GM12878 (cell line): ENCODE data around the gene LOXL3. TPM values are rescaled to one million over a fixed set of nuclear protein-coding genes. Genes with fewer than 3 reads are reported as not detected.

ENCODE experiments used
- ATAC-seq: fragments of 200-7000 bp; cut with Tn5 transposase; 3 replicates; pipeline ENCODE4 v1.9.1; 2020; ENCODE audit warnings: mild to moderate bottlenecking, moderate library complexity
- BruUV-seq: library from RNA; stranded (reverse); fragments of 400-500 nt; replicated peaks from 2 replicates; lab custom pipeline; 2021; lab: Mats Ljungman, UMichigan
- CTCF ChIA-PET: fragments of 300-600 bp; sonication (Branson Sonifier 250); formaldehyde crosslinking; extraction: SDS; loops from one replicate; lab custom pipeline; 2021; ENCODE audit warnings: inconsistent platforms; lab: Yijun Ruan, JAX
- POLR2A ChIA-PET: fragments of 350-600 bp; formaldehyde crosslinking; extraction: SDS; loops from one replicate; lab custom pipeline; 2021; ENCODE audit warnings: inconsistent platforms; lab: Charles Lee
- RAD21 ChIA-PET: fragments of 300-600 bp; sonication (Branson Sonifier 250); formaldehyde crosslinking; loops from one replicate; lab custom pipeline; 2023; ENCODE audit warnings: antibody characterized with exemption; ENCODE audit not compliant: unreplicated experiment; lab: Charles Lee
- SMC1A ChIA-PET: fragments of 300-600 bp; sonication (Branson Sonifier 250); formaldehyde crosslinking; loops from one replicate; lab custom pipeline; 2023; ENCODE audit not compliant: unreplicated experiment, uncharacterized antibody; lab: Charles Lee
- DNase-seq: peaks from one replicate; pipeline ENCODE4 v3.0.0-alpha.2; 2011; ENCODE audit warnings: low read depth, low spot score
- FAIRE-seq: peaks from 3 replicates; lab custom pipeline; 2011; peaks lifted over from hg19 to GRCh38; lab: Jason Lieb, UNC
- H2AFZ ChIP-seq: 2 replicates; pipeline ENCODE4 v1.6.0; 2011; ENCODE audit warnings: low read depth, low read length, control low read depth; ENCODE audit not compliant: control insufficient read depth
- H3K27ac ChIP-seq: 2 replicates; pipeline ENCODE4 v1.5.1; 2011; ENCODE audit warnings: control low read depth; ENCODE audit not compliant: control insufficient read depth, insufficient read depth
- H3K27me3 ChIP-seq, 2 experiments: replicated peaks in 1 of 2; 2 replicates each; pipeline versions ENCODE4 v1.6.0 to v1.6.1; 2011; ENCODE audit warnings: low read length in 1 of 2; ENCODE audit not compliant: control insufficient read depth in 2 of 2, insufficient read depth in 2 of 2
- H3K36me3 ChIP-seq, 2 experiments: 2 replicates each; pipeline ENCODE4 v1.5.1; 2011; ENCODE audit warnings: low read length in 1 of 2; ENCODE audit not compliant: control insufficient read depth in 2 of 2, insufficient read depth in 2 of 2
- H3K4me1 ChIP-seq: 2 replicates; pipeline ENCODE4 v1.6.1; 2011; ENCODE audit warnings: mild to moderate bottlenecking, low read length, moderate library complexity, mixed read lengths; ENCODE audit not compliant: control insufficient read depth, insufficient read depth
- H3K4me2 ChIP-seq: 2 replicates; pipeline ENCODE4 v1.6.0; 2011; ENCODE audit warnings: control low read depth; ENCODE audit not compliant: control insufficient read depth, insufficient read depth
- H3K4me3 ChIP-seq: fragments of 200-600 bp; sonication (generic); 2 replicates; pipeline ENCODE4 v1.5.1; 2016
- H3K79me2 ChIP-seq: 2 replicates; pipeline ENCODE4 v1.6.0; 2011; ENCODE audit warnings: low read length; ENCODE audit not compliant: control insufficient read depth, insufficient read depth
- H3K9ac ChIP-seq: 2 replicates; pipeline ENCODE4 v1.8.0; 2011; ENCODE audit warnings: low read length, control low read depth, mixed read lengths; ENCODE audit not compliant: control insufficient read depth, insufficient read depth
- H3K9me3 ChIP-seq: replicated peaks from 3 replicates; pipeline ENCODE4 v1.5.1; 2011; ENCODE audit warnings: mild to moderate bottlenecking, low read length; ENCODE audit not compliant: control insufficient read depth, insufficient read depth
- H4K20me1 ChIP-seq: 2 replicates; pipeline ENCODE4 v1.6.0; 2011; ENCODE audit not compliant: control insufficient read depth, insufficient read depth
- CREM ChIP-seq: IDR thresholded peaks from 2 replicates; pipeline ENCODE4 v1.6.1; 2014; ENCODE audit warnings: antibody characterized with exemption, low read depth
- CUX1 ChIP-seq: IDR thresholded peaks from 2 replicates; pipeline ENCODE4 v1.6.1; 2012; ENCODE audit warnings: improper control_type of control experiment, low read depth, low read length; ENCODE audit not compliant: insufficient replicate concordance
- EGR1 ChIP-seq, 2 experiments: IDR thresholded peaks; 1 replicate in 1 of 2; 2 replicates in 1 of 2; pipeline ENCODE4 v1.6.1; 2011 to 2012; ENCODE audit warnings: low read depth in 2 of 2, low read length in 2 of 2, borderline replicate concordance in 1 of 2, mild to moderate bottlenecking in 1 of 2, moderate library complexity in 1 of 2
- FOXM1 ChIP-seq: IDR thresholded peaks from 2 replicates; pipeline ENCODE4 v1.6.1; 2012; ENCODE audit warnings: low read depth, mild to moderate bottlenecking, inconsistent platforms, low read length, moderate library complexity
- HDGF ChIP-seq: fragments of 450-650 bp; IDR thresholded peaks from 2 replicates; pipeline ENCODE4 v1.6.1; 2016; ENCODE audit warnings: antibody characterized with exemption
- HSF1 ChIP-seq: fragments of 150-350 bp; IDR thresholded peaks from 2 replicates; pipeline ENCODE4 v1.6.1; 2014; ENCODE audit warnings: mild to moderate bottlenecking, low read depth, low read length
- IKZF1 ChIP-seq: fragments of 450-650 bp; conservative IDR thresholded peaks from 2 replicates; pipeline ENCODE4 v1.6.1; 2017; ENCODE audit warnings: antibody characterized with exemption, mild to moderate bottlenecking
- POLR2A ChIP-seq: IDR thresholded peaks from 2 replicates; pipeline ENCODE4 v1.6.1; 2011; ENCODE audit warnings: low read depth, mild to moderate bottlenecking, low read length
- RB1 ChIP-seq: fragments of 450-650 bp; formaldehyde crosslinking; IDR thresholded peaks from 2 replicates; pipeline ENCODE4 v1.6.1; 2017; ENCODE audit warnings: mild to moderate bottlenecking, borderline replicate concordance
- SUZ12 ChIP-seq: fragments of 200-600 bp; sonication (generic); IDR thresholded peaks from one replicate; pipeline ENCODE4 v1.6.1; 2018; ENCODE audit warnings: antibody characterized with exemption, mild to moderate bottlenecking; ENCODE audit not compliant: unreplicated experiment
- TARDBP ChIP-seq: IDR thresholded peaks from 2 replicates; pipeline ENCODE4 v1.6.1; 2016; ENCODE audit warnings: borderline replicate concordance
- ZNF24 ChIP-seq: fragments of 450-650 bp; IDR thresholded peaks from 2 replicates; pipeline ENCODE4 v1.6.1; 2017; ENCODE audit warnings: antibody characterized with exemption, mild to moderate bottlenecking
- ZNF274 ChIP-seq: IDR thresholded peaks from one replicate; pipeline ENCODE4 v1.8.0; 2011; ENCODE audit not compliant: insufficient read length, insufficient read depth
- WGBS: methylation state at CpG from one replicate; pipeline ENCODE4 v1.1.6; 2016; ENCODE audit warnings: low lambda C conversion rate; ENCODE audit not compliant: insufficient replicate concordance, insufficient coverage; ENCODE audit errors: missing lambda C conversion rate; 5-methylcytosine and 5-hydroxymethylcytosine counted together
- in situ Hi-C: fragments of 300-500 bp; cut with MboI; formaldehyde crosslinking; loops from 9 replicates; pipeline ENCODE4 v1.14.3; 2018; ENCODE audit warnings: mixed read lengths
- intact Hi-C: fragments of 100-400 bp; cut with micrococcal nuclease; formaldehyde crosslinking; loops from one replicate; pipeline ENCODE4 v1.14.2; 2022; ENCODE audit not compliant: unreplicated experiment
- polyA plus RNA-seq, 11 experiments: library from polyadenylated mRNA; depleted of rRNA in 4 of 11; unstranded in 6 of 11; stranded (reverse) in 5 of 11; fragments of >200 nt; fragmentation: Nextera tagmentation in 4 of 11; fragmentation: Illumina TruSeq in 1 of 11; extraction: Ambion mirVana in 4 of 11; extraction: Trizol in 1 of 11; gene quantifications; 1 replicate in 1 of 11; 2 replicates in 10 of 11; pipeline versions ENCODE4 v1.2.1 to v1.2.3, GENCODE V29; 2011 to 2016; ENCODE audit warnings: inconsistent platforms in 2 of 11, missing spikeins in 2 of 11, low read depth in 1 of 11
- total RNA-seq, 4 experiments: library from RNA; depleted of rRNA in 3 of 4; stranded (reverse); fragments of >200 nt in 3 of 4; fragmentation: Illumina TruSeq in 1 of 4; extraction: Trizol in 1 of 4; gene quantifications; 2 replicates each; pipeline versions ENCODE4 v1.2.1 to v1.2.3, GENCODE V29; 2013 to 2021
- TF ChIP-seq, protein P1 (sequence below): fragments of 450-650 bp; IDR thresholded peaks from 2 replicates; pipeline ENCODE4 v1.6.1; 2017; ENCODE audit warnings: antibody characterized with exemption, mild to moderate bottlenecking, moderate library complexity

Gene LOXL3
- total and polyA plus RNA-seq, 10 of the 15 experiments (the other 5 are each of a cell fraction or from before 2014, with no cell fraction given) = 6.2 to 40.9 (median 23.3) TPM

DNA sequence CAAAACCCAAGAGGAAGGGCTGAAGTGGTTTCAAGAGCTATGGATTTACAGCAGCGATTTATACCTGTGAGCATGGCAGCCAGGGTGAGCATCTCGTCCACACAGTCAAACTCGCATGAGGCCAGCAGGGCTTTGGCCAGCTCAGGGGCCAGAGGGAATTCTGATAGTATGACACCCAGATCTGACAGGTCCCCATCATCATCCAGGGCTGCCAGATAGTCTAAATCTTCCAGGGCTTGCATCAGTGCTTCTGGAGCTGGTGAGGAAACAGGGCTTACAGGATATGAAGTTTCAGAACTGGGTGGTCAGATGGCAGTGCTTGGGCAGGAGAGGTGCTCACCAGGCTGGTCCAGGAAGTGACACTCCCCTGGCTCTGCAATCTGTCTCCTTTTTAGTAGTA, 31.2 kb downstream of the LOXL3 start (continued):
- TF ChIP-seq CUX1 = no peak

GRCh38 chr2:74516650-74517049, 37.1 kb downstream of the LOXL3 start:
- no peak overlapping the region for H3K9ac ChIP-seq
- TF ChIP-seq FOXM1 (no peak), IKZF1 (no peak), SUZ12 (no peak), ZNF274 (no peak), TARDBP (no peak), EGR1 (IDR thresholded peaks at IDR 0.05; ENCODE audit: borderline replicate concordance in 1 of 2, low read depth in 2 of 2, low read length in 2 of 2) (no peak), CREM (no peak), HSF1 (no peak), RB1 (no peak), HDGF (no peak), ZNF24 (no peak), POLR2A (no peak)
- TF ChIP-seq, protein P1, sequence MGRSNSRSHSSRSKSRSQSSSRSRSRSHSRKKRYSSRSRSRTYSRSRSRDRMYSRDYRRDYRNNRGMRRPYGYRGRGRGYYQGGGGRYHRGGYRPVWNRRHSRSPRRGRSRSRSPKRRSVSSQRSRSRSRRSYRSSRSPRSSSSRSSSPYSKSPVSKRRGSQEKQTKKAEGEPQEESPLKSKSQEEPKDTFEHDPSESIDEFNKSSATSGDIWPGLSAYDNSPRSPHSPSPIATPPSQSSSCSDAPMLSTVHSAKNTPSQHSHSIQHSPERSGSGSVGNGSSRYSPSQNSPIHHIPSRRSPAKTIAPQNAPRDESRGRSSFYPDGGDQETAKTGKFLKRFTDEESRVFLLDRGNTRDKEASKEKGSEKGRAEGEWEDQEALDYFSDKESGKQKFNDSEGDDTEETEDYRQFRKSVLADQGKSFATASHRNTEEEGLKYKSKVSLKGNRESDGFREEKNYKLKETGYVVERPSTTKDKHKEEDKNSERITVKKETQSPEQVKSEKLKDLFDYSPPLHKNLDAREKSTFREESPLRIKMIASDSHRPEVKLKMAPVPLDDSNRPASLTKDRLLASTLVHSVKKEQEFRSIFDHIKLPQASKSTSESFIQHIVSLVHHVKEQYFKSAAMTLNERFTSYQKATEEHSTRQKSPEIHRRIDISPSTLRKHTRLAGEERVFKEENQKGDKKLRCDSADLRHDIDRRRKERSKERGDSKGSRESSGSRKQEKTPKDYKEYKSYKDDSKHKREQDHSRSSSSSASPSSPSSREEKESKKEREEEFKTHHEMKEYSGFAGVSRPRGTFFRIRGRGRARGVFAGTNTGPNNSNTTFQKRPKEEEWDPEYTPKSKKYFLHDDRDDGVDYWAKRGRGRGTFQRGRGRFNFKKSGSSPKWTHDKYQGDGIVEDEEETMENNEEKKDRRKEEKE = no peak

More at GRCh38 chr2:74516650-74517049, 37.1 kb downstream of the LOXL3 start:
- FAIRE-seq (no peak), ATAC-seq (no peak), DNase-seq (no peak)
- no peaks in the 10 kb centered on the region for H3K79me2 ChIP-seq
- H3K4me1 ChIP-seq = peaks cover 13% of the 10 kb centered on the region; the same call in 1 of the 2 replicates
- no peaks in the 10 kb centered on the region for H4K20me1 ChIP-seq
- no peaks in the 10 kb centered on the region; the same call in 2 of the 3 replicates for H3K9me3 ChIP-seq
- in situ Hi-C loops (no loop called here), intact Hi-C loops (no loop called here)
- ChIA-PET CTCF (no interaction called here), RAD21 (no interaction called here), POLR2A (interaction anchor here (1.2 kb wide), 1 partner anchor 12 kb away, joined by 3 read pairs; no protein-coding TSS in a partner anchor), SMC1A (interaction anchor here (1.5 kb wide), 1 partner anchor 15 kb away, joined by 3 read pairs; no protein-coding TSS in a partner anchor)
- 0 out of 2 replicates have a peak overlapping the region, but pooled peaks have one; percentile 69 for H2AFZ ChIP-seq
- H3K4me3 ChIP-seq = peak overlapping the region; percentile 31; the same call in 1 of the 2 replicates
- H3K36me3 ChIP-seq = no peaks in the 10 kb centered on the region
- H3K4me2 ChIP-seq = peak overlapping the region; percentile 96; the same call in 1 of the 2 replicates
- H3K27me3 ChIP-seq = peaks cover 18 to 31% of the 10 kb centered on the region in 2 experiments
- H3K27ac ChIP-seq = no peak overlapping the region
- BruUV-seq = no TSS peak
- 75% methylated on average over 13 of the region's 13 CpGs for WGBS
